Adrenal gland (tissue), 5 donors: ENCODE measurements around the gene MACF1.

Experiments used
- POLR2A ChIP-seq, 2 donors: fragments of 450-650 bp; IDR thresholded peaks; one replicate each; pipeline ENCODE4 v1.6.1; 2017; ENCODE audit warnings: antibody characterized with exemption in 2 of 2, mild to moderate bottlenecking in 2 of 2, moderate library complexity in 1 of 2
- TF ChIP-seq, protein P1 (sequence below), 6 experiments: fragments of 450-650 bp in 4 of 6; fragments of 200-600 bp in 2 of 6; sonication (generic) in 1 of 6; IDR thresholded peaks; 1 replicate in 5 of 6; 2 replicates in 1 of 6; pipeline versions ENCODE4 v1.5.1 to v1.8.0; 2016 to 2021; ENCODE audit warnings: antibody characterized with exemption in 6 of 6, mild to moderate bottlenecking in 2 of 6, moderate library complexity in 1 of 6
- donor health status: DM: no; HTN: no; CAD: no.

DNA sequence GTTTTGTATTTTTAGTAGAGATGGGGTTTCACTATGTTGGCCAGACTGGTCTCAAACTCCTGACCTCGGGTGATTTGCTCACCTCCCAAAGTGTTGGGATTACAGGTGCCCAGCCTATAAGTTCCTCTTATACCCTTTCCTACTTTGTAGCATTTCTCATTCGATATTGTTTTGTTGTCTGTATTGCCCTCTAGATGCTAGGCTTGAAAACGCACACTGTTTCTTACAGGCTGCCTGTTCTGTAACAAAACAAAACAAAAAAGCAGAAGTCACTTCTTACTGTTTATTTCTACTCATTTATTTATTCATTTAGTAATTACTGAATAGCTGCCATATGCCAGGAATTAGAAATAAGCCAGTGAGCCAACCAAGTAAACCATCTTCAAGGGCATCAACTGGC is 150.1 kb downstream of the MACF1 start:
- TF ChIP-seq, protein P1, sequence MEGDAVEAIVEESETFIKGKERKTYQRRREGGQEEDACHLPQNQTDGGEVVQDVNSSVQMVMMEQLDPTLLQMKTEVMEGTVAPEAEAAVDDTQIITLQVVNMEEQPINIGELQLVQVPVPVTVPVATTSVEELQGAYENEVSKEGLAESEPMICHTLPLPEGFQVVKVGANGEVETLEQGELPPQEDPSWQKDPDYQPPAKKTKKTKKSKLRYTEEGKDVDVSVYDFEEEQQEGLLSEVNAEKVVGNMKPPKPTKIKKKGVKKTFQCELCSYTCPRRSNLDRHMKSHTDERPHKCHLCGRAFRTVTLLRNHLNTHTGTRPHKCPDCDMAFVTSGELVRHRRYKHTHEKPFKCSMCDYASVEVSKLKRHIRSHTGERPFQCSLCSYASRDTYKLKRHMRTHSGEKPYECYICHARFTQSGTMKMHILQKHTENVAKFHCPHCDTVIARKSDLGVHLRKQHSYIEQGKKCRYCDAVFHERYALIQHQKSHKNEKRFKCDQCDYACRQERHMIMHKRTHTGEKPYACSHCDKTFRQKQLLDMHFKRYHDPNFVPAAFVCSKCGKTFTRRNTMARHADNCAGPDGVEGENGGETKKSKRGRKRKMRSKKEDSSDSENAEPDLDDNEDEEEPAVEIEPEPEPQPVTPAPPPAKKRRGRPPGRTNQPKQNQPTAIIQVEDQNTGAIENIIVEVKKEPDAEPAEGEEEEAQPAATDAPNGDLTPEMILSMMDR (IDR thresholded peaks at IDR 0.05): peak in 1 of 6 experiments; percentile 6
- no peak for TF ChIP-seq POLR2A (IDR thresholded peaks at IDR 0.05)
